CD4-positive, alpha-beta T cell treated with Interferon gamma for 1 hour (primary cell): Measurements from ENCODE around the gene KCNQ1.

Experiments
- DNase-seq: peaks from one replicate; pipeline ENCODE4 v3.0.0-alpha.2; 2020

KCNQ1 gene

DNA sequence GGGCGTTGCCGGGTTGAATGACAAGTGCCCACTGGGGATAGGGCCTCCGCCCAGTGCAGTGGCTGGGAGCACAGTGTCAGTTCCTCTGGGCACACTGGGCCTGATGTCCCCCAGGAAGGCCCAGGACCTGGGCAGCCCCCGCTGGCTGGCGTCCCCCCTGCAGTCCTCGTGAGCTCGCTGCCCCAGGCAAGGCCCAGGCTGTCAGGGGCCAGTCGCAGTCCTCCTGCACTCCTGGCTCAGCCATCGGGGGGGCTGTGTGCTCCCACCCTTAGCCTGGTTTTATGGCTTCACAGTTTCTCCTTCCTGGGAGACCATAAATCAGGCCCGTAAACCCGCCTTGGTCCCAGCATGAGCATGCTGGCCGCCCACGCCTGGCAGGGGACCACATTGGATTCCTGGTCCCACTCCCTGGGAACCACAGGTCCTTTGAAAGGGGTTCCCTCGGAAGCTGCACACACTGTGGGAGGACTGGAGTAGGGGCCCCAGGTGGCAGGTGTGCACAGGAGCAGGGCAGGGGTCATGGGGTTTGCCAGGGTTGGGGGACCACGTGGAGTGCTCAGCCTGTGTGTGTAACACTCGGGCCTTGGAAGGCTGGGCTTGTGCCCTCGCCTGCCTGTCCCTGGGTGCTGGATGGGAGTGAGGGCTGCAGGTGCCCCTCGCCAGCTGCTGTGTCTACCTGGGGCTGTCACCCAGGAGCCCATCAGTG lies 141.4 kb downstream of the KCNQ1 start:
- no peak for DNase-seq

DNA sequence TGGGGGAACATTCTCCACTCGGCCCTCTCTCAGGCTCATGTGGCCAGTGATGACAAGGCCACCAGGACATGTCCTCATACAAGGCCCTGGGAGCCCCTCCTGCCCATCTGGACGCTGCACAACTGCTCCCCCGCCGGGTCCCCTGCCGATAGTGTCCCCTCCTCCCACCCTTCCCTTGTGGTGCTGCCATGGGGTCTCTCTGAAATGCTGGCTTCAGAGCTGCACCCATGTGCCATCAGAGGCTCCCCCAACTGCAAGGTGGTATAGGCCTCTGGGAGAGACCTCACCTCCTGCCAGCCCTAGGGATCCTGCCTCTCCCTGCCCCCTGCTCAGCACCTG lies 142.0 kb downstream of the KCNQ1 start:
- no peak for DNase-seq

DNA sequence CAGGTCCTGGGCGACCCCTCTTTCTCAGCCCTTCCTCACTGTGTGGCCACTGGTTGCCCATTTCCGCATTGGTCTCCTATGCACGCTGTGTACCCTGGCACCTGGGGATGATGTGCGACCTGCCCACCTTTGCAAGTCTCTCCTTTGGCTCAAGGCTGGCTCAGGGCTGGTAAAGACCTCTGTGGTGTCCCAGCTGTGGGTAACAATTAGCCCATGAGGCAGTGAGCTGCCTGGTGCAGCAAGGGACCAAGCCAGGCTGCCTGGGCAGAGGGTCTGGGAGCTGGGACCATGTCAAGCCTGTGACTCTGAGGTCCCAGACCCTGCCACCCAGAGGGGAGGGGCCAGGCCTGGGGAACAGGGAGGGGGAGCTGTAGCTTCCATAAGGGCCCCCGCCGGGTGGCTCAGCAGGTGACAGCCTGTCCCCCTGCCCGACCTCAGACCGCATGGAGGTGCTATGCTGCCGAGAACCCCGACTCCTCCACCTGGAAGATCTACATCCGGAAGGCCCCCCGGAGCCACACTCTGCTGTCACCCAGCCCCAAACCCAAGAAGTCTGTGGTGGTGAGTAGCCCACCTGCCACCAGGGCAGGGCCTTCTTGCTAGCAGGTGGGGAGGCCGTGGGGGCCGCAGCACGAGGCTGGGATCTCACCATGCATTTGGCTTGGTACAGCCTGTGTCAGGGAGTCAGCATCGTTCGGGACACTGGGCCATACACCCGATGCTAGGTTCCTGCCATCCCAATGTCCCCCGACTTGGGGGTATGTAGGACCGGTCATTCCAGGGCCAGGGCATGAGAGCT lies 142.5 kb downstream of the KCNQ1 start:
- DNase-seq = no peak

DNA sequence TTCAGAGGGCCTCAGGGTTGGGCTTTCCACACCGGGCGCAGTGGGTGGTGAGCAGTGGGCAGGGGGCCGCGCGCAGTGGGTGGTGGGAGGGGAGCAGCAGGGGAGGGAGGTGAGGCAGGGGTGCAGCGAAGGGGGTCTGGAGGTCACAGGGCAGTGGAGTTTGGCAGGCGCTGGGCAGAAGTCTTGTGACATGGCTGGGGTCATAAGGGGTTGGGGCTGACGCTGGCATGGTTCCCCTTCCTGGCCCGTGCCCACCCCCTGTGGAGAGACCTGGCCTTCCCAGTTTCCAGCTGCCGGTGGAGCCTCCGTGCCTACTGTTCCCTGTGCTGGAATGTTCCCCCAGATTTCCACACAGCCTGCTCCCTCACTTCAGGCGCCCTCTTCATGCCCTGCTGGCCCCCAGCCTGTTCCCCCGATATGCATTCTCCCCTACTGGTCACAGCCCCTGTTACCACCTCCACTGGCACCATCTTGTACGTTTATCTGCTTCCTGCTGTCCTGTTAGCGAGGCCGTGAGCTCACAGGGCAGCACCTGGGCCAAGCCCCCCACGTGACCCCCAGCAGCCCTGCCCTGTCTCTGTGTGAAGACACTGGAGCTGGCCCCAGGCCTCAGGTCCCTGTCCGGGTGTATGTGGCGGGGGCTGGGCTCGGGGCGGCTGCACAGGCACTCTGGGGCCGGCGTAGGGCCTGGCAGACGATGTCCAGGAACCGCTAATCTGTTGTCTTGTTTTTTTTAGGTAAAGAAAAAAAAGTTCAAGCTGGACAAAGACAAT lies 143.4 kb downstream of the KCNQ1 start:
- no peak for DNase-seq

DNA sequence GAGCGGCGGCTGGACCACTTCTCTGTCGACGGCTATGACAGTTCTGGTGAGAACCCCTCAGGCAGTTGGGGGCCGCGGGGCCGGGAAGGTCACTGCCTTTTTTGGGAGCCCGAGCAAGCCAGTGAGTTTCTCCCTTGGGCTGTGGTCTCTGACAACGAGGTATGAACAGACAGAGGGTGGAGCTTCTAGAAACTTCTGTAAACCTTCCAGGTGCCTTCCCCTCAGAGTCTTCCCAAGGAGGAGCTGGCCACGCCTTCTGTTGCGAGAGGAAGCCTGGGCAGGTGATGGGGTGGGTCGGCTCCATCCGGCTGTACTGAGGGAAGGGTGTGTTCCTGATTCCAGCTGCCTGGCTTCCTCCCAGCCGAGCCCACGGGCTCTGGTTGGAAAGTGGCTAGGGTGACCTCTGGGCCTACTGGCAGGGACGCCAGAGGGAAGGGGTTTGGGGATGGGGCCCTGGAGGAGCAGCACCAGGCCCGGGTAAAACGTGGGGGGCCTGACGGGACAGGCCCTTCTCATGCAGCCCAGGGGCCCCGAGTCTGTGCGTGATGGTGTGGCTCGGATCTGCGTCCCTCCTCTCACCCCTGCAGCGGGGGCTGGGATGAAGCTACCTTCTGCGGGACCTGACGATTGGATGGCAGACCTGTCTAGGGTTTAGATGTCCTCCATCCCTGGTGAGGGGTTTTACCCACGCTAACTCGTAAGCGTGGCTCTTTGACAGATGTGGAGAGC lies 144.2 kb downstream of the KCNQ1 start:
- no peak for DNase-seq

DNA sequence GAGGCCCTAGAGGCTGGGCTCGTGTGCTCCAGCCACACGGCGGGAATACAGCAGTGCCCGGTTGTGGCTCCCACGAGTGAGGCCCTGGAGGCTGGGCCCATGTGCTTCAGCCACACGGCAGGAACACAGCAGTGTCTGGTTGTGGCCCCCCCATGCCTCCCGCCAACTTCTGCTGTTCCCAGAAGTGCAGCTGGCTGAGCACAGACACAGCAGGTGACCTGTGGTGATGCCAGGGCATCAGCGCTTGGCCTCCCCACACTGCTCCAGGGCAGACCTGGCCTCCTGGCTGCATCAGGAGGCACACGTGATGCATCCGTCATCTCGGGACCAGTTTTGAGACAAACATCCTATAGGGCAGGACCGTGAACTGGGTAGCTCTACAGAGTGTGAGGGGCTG lies 144.7 kb downstream of the KCNQ1 start:
- DNase-seq = no peak

DNA sequence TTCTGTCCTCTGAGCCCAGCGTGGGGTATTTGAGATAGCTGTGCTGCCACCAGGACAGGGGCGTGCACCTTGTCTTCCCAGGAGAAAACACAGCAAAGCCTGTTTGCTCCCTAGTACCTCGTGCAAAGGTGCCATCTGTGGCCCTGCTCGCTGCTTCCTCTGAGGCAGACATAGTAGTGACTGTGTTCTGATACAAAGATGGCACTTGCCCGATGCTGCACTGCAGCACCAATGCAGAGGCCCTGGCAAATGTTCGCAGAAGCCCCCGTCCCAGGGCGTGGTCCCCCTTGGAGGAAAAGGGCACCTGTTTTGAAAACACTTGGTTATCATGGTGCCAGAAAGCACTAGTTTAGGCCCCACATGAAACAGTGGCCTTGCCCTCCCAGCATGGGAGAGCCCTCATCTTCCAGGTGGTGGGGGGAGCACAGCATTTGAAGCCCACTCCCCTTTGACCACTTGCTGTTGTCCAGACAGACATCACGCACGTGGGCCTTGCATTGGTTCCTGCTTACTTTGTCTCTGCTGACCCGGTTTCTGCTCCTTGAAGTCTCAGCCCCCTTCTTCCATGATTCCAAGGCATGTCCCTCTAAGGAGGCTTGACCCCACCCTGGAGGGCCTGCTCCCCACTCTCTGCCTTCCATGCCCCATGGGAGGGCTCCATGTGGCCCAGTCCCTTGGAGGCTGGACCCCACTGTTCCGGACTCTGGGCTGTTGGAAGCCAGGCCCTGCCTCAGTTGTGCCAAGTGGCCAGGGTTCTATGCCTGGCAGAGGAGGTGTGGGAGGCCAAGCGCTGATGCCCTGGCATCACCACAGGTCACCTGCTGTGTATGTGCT lies 145.5 kb downstream of the KCNQ1 start:
- no peak for DNase-seq

DNA sequence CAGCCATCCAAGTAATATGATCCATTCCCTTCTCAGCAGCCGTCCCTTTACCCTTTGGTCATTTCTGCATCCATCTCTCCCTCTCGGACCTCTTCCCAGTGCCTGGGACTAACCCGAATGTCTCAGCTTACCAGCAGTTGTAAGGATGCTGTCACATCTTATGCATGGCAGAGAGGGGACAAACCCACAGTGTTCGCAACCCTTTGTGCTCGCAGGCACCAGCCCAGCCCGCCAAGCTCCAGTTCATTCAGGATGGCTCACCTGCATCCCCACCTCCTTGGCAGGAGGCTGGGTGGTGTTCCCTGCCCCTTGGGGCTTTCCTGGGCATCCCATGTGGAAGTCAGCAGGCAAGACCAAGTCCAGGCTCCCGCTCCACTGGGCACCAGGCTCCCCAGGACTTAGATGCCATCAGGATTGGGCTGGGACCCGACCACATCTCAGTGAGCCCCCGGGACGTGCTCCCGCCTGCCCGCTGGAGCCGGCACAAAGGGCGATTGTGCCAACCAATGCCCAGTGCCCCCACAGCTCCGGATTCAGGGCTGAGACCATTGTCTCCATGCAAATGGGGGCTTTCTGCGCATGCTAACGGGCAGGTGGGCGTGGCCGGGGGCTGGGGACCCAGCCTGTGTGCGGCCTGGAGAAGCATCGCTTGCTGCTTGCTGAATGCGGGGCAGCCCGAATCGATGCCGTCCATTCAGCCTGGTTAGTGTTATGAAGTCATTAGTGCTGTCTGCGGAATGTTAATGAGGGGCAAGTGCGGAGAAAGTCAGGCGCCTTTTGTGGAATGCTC lies 146.4 kb downstream of the KCNQ1 start:
- no peak for DNase-seq

DNA sequence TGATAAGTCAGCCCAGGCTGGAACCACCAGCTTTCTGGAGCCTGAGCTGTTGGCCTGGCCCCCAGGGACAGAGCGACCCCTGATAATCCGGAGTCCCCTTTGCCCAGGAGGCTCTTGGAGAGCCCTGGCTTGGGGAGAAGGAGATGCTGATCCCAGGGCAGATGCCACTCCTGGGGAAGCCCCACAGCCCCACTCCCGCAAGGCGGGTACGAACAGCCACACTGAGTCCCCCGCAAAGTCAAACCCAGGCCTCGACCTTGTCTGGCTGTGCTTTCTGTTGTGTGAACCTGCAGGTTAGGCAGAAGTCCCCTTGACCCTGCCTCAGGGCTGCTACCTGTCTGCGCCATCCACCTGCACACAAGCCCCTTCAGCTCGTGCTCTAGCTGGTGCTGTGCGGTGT lies 147.0 kb downstream of the KCNQ1 start:
- DNase-seq = no peak

DNA sequence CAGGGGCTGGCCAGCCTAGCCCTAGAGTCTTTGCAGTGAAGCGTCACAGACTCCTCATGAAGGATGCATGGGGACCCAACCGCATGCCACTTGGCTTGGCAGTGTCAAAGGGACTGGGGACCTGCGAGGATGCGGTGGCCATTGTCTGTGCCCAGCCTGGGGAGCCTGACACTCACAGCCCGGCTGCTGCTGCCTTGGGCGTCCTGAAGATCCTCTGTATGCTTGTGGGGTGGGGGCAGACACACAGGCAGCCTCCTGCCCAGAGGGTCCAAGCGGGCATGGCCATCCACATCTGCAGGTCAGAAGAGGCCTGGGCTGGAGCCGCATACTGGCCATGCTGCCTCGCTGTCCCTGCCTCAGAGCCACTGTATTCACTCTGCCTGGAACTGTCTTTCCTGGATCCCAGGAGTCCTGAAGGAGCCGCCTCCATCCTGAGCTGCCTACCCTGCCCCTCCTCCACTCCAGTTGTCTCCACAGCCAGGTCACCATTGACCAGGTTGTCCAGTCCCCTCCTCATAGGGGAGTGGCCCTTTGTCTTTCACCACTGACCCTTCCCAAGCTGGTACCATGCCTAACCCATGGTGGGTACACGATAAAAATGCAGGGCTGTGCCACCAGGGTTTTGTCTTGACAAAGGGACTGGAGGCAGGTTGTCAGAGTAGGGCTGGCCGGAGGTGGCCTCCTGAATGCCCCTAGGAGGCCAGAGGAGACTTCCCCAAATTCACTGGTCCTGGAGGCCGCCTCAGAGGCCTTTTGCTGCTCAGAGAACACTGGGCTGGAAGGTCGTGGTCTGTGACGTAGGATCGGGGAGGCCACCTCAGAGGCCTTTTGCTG lies 148.0 kb downstream of the KCNQ1 start:
- no peak for DNase-seq

DNA sequence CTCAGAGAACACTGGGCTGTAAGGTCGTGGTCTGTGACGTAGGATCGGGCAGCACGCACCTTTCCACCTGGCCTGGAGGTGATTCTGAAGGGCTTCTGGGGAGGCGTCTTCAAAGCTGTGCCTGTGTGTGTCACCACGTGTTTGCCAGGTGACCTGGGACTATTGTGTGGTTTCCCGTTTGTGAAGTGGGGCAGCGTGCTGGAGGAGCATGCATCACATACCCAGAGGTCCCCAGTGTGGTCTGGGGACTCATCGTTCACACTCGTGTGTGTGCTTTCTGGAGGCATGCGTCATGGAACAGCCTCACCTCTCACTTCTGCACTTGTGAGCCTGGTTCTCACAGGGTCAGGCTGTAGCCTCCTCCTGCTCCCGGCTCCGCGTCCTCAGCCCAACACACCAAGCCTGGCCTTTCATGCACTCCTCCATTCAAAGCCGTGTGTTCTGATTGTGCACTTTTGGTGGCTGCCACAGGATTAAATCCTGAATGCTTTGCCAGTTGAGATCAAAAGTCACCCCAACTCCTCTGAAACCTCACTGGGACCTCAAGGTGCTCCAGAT lies 148.7 kb downstream of the KCNQ1 start:
- no peak for DNase-seq

DNA sequence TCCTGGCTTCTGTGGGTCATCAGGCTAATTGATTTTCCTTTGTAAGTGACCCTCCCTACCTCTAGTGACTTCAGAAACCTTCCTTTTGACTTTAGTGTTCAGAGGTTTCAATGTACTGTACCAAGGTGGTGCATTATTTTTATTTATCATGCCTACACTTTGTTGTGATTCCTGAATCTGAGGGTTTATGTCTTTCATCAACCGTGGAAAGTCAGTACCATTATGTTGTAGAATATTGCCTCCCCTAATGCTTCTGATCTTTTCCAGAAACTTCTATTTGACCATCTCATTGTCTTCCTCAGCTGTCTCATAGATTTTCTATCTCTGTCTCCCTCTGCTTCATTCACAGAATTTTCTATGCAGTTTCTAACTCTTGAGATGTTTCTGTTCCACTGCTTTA lies 149.5 kb downstream of the KCNQ1 start:
- no peak for DNase-seq

DNA sequence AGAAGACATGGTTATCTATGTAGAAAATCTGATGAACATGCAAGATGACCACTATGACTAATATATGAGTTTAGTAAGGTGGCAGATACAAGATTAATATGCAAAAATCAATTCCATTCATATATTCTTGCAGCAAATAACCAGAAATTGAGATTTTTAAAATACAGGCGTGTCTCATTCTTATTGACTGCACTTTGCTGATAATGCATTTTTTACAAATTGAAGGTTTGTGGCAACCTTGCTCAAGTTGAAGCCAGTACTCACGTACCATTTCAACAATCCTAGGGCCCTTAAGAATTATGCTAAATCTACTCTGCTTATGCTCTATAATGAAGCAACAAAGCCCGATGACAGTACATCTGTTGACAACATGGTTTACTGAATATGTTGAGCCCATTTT lies 150.4 kb downstream of the KCNQ1 start:
- DNase-seq = no peak

DNA sequence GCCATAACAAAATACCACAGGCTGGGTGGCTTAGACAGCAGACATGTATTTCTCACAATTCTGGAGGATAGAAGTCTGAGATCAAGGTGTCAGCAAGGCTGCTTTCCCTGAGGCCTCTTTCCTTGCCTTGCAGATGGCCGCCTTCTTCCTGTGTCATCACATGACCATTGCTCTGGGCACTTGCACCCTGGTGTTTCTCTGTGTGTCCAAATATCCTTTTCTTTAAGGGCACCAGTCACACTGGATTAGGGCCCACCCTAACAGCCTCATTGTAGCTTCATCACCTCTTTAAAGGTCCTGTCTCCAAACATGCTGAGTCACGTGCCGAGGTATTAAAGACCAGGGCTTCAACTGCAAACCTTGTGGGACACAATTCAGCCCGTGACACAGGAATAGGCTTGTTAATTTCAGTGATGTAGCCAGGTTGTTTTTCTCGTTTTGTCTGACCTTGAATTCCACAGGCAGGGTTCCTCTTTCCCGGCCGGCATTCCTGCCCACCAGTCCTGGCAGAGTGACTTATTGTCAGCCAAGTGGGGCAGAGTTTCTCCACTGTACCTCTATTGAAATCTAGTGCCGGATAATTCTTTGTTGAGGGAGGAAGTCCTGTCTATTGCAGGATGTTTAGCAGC lies 154.9 kb downstream of the KCNQ1 start:
- DNase-seq = no peak

DNA sequence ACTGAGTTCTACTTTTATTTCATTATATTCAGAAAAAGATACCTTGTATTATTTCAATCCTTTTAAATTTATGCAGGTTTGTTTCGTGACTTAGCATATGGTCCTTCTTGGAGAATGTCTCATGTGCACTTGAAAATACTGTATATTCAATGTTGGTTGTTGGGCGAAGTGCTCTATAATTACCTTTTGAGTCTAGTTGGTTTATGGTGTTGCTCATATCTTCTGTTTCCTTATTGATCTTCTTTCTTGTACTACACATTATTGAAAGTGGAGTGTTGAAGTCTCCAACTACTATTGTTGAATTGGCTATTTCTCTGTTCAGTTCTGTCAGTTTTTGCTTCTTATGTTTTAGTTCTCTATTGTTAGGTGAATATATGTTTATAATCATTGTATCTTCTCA lies 164.5 kb downstream of the KCNQ1 start:
- no peak for DNase-seq

DNA sequence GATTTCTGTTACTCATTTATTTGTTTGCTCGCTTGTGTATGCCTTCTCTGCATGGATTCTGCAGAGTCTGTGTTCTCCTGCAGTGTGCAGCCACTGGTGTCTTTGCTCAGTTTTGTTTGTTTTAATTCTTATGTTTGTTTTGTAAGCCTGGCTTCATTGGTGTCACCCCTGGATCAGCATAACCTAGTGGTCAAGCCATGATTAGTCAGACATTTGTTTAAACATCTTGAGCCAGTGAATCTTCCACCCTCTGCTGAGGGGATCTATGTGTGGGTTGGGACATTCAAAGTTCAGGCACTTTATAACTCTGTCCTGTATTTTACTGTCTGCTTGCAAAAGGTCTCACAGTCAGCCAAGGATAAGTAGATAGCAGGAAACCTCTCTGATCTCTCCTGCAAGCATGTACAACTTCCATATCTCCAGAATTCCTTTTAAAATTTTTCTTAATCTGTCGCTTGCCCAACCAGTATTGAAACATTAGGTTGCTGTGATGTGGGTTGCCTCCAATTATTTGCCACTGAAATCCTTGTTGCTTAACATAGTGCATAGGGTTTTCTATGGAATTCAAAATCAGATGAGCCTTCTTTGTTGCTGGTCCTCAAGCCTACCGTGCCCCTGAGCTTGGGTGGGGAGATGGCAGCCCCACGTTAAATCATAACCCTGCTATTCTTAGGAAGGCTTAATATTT lies 168.2 kb downstream of the KCNQ1 start:
- no peak for DNase-seq

DNA sequence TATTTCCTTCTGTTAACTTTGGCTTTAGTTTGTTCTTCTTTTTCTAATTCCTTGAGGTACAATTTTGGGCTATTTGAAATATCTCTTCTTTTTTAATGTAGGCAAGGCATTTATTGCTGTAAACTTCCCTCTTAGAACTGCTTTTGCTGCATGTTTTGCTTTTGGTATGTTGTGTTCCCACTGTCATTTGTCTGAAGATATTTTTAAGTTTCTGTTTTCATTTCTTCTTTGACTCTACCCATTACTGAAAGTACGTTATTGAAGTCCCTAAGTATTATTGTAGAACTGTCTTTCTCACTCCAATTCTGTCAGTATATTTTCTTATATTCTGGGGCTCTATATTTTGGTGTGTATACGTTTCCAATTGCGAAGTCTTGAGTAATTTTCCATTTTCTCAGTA lies 177.1 kb downstream of the KCNQ1 start:
- no peak for DNase-seq

DNA sequence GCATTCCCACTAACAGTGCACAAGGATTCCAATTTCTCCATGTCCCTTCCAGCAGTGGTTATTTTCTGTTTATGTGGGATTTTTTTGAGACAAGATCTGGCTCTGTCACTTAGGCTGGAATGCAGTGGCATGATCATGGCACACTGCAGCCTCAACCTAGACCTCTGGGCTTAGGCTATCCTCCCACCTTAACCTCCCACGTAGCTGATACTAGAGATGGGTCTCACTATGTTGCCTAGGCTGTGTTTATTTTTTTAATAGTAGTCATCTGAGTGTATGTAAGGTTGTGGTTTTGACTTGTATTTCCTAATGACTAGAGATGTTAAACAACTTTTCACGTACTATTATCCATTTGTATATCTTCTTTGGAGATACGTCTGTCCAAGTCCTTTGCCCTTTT lies 180.4 kb downstream of the KCNQ1 start:
- no peak for DNase-seq

DNA sequence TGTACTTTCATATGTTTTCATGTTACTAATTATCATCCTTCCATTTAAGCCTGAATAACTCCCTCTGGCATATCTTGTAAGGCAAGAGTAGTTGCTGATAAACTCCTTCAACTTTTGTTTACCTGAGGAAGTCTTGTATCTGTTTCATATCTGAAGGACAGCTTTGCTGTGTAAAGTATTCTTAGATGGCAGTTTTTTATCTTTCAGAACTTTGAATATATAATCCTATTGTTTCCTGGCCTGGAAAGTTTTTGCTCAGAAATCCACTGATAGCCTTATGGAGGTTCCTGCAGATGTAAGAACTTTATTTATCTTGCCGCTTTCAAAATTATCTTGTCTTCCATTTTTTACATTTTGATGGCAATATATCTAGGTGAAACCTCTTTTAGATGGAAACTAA lies 185.9 kb downstream of the KCNQ1 start:
- DNase-seq = no peak
